ENCODE measurements around the gene CXCL5.

Gene CXCL5

DNA sequence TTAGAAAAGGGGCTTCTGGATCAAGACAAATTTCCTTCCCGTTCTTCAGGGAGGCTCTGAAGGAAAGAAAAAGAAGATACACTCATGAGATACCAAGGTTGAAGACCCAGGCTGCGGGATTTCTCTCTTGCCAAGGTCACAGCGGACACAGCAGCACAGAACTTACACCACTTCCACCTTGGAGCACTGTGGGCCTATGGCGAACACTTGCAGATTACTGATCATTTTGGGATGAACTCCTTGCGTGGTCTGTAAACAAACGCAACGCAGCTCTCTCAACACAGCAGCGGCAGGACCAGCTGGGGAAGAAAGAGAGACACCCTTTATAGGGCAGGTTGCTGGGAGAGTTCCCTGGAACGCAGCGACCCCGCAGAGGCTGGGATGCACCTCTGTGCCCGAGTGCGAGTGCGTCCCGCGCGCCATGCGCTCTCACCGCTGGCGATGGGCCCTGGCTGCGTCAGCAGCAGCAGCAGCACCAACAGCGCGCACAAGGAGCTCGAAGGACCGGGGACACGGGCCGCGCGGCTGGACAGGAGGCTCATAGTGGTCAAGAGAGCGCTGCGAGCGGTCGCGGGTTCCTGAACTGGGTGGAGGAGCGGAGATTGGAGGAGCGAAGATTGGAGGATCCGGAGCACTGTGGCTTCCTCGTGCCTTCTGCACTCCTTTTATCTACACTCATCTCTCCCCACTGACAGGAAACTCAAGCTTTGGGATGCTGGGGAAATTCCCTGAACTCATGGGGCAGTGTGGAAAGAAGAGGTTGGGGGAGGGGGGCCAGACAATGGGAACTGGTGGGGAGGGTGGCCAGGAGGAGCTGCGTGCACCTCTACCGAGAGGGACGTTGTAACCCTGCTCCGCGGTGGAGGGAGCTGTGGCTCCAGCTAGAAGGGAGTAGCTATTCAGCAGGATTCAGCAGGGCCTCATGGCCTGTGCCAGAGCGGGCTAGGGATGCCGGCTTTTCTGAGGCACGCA, at the start of gene CXCL5:
Gene CXCL5 (minus strand): TSS at position 638 of the 972 bp plus-strand sequence. CDS start 96 bp downstream, at position 542.
- DNase-seq (ENCODE audit: low spot score): no peak

- DNase-seq (ENCODE audit: low spot score): no peak
Observed at GRCh38 chr4:74047152-74047551, 48.7 kb upstream of the CXCL5 start.

DNA sequence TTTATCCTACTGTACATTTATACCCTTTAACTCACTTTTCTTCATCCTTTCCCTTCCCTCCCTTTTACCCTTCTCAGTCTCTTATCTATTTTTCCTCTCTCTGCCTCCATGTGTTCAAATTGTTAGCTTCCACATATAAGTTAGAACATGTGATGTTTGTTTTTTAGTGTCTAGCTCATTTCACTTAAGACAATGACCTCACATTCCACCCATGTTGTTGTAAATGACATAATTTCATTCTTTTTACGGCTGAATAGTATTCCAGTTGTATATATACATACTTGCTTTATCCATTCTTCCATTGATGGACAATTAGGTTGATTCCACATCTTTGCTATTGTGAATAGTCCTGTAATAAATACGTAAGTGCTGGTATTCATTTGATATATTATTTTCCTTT, 47.3 kb upstream of the CXCL5 start:
- DNase-seq (ENCODE audit: low spot score): no peak

GRCh38 chr4:74045247-74045646, 46.8 kb upstream of the CXCL5 start:
- DNase-seq (ENCODE audit: low spot score): no peak

GRCh38 chr4:74044677-74045076, 46.2 kb upstream of the CXCL5 start:
- no peak for DNase-seq (ENCODE audit: low spot score)

DNA sequence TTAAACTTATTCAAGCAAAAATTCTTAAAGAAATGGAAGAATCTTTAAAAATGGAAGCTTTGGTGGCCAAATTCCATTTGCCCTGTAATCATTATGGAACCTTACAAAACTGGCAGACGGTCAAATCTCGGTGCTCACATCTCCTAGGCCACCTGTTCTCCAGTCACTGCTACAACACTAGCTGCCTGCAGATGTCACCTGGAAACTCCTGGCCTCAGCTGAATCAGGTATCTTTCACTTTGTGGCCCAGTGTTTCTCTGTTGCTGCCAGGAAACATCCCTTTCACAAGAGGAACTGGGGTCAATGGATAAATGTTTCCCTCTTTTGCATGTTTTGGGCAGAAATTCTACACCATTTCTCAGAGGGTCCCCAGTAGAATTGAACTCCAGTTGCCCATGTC, 44.2 kb upstream of the CXCL5 start:
- DNase-seq (ENCODE audit: low spot score): no peak

DNA sequence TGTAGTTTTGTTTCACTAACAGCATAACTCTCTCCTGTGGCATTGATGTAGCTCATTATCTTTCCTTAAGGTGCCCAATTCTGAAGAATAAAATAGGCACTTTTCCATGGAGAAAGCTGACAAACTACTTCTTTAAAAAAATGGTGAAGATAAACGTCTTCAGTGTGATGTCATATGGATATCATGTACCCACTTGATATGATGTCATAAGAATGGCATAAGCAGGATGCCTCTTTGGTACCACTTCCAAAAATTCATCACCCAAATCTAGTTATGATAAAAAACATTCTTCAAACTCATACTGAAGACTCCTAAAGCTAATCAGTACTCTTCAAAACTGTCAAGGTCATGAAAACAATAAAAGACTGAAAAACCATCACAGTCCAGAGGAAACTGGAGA, 42.9 kb upstream of the CXCL5 start:
- DNase-seq (ENCODE audit: low spot score): no peak

GRCh38 chr4:74039315-74039763, 40.9 kb upstream of the CXCL5 start:
- no peak for DNase-seq (ENCODE audit: low spot score)

GRCh38 chr4:74038425-74039314, 40.2 kb upstream of the CXCL5 start, which contains the start of gene CXCL3:
Gene CXCL3 (minus strand): TSS chr4:74038689. CDS start chr4:74038611, 78 bp downstream.
- peak; percentile 33 for DNase-seq (ENCODE audit: low spot score)

- DNase-seq (ENCODE audit: low spot score): no peak
Observed at GRCh38 chr4:74038086-74038424, 39.6 kb upstream of the CXCL5 start.

DNA sequence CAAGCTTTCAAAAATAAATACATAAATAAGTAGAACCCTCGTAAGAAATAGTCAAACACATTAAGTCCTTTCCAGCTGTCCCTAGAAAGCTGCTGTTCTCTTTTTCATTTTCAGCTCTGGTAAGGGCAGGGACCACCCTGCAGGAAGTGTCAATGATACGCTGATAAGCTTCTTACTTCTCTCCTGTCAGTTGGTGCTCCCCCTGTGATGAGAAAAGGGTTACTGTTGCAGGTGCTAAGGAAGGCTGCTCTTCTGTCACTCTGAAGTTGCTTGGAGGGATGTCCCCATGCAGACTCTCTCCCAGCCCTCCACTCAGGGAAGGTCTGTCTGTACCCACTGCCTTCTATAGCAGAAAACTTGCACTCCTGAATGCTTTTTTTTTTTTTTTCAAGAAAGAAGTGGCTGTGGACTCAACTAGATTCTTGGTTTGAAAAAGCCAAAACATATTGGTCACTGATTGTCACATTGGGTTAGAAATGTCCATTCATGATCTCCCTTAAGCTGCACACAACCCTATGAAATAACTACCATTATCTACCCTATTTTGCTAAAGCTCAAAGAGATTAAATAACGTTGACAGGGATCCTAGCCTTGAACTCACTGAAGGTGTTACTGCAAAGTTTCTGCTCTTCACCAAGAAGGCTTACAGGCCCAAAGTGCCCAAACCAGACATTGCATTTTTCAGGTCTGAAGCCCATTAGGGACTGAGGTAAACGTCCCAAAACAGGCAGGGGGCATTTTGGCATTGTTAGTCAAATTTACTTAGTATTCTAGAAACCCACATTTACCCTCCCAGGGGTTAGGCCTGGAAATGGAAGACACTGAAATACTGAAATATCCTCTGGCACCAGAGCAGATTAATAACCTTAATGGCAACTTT, 38.8 kb upstream of the CXCL5 start:
- no peak for DNase-seq (ENCODE audit: low spot score)

GRCh38 chr4:74033739-74034138, 35.3 kb upstream of the CXCL5 start:
- no peak for DNase-seq (ENCODE audit: low spot score)

- no peak for DNase-seq (ENCODE audit: low spot score)
Observed at GRCh38 chr4:74032064-74032463, 33.6 kb upstream of the CXCL5 start.

GRCh38 chr4:74031576-74031975, 33.1 kb upstream of the CXCL5 start:
- no peak for DNase-seq (ENCODE audit: low spot score)

GRCh38 chr4:74030285-74030684, 31.8 kb upstream of the CXCL5 start:
- DNase-seq (ENCODE audit: low spot score): no peak

- no peak for DNase-seq (ENCODE audit: low spot score)
Observed at GRCh38 chr4:74028504-74028903, 30.0 kb upstream of the CXCL5 start.

GRCh38 chr4:74023709-74024108, 25.2 kb upstream of the CXCL5 start:
- DNase-seq (ENCODE audit: low spot score): no peak

DNA sequence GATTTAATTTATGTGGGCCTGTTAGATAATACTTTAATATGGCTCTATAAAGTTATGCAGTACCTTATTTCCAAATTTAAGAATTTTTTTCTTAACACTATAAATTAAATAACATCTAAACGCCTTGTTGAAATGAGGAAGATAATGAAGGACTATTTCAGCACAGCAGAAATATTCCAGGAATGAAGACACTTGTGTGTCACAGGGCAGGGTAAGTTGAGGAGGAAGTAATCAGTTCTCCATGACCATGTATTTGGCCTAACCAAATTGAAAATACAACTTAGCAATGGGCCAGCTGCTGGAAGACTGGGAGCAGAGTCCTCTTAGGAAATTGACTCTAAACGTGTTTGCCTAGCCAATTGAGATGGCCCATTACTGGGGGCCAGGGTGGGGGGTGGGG, 23.1 kb upstream of the CXCL5 start:
- DNase-seq (ENCODE audit: low spot score): no peak

GRCh38 chr4:74018771-74019170, 20.3 kb upstream of the CXCL5 start:
- DNase-seq (ENCODE audit: low spot score): no peak

DNA sequence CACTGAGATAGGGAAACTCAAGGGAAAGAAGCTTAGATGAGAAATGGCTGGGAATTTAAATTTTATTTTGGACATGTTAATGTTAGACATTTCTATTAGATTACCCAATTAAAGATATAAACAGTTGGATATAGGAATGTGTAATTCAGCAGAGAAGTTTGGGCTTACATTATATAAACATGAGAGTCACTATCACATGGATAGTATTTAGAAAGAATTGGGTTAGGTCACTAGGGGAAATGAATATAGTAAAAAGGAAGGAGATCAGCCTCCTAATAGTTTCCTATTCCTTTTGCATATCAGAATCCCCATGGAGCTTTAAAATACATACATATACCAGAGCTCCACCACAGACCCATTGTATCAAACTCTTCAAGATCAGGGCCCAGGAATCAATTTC, 19.6 kb upstream of the CXCL5 start:
- no peak for DNase-seq (ENCODE audit: low spot score)

GRCh38 chr4:74016068-74016467, 17.6 kb upstream of the CXCL5 start:
- DNase-seq (ENCODE audit: low spot score): no peak
